Measurements from ENCODE around the gene PNMT. TPM values are rescaled to one million over a fixed set of nuclear protein-coding genes. Genes with fewer than 3 reads are reported as not detected.

Gene PNMT
- total RNA-seq, 2 experiments from 2014 or later = not detected

DNA sequence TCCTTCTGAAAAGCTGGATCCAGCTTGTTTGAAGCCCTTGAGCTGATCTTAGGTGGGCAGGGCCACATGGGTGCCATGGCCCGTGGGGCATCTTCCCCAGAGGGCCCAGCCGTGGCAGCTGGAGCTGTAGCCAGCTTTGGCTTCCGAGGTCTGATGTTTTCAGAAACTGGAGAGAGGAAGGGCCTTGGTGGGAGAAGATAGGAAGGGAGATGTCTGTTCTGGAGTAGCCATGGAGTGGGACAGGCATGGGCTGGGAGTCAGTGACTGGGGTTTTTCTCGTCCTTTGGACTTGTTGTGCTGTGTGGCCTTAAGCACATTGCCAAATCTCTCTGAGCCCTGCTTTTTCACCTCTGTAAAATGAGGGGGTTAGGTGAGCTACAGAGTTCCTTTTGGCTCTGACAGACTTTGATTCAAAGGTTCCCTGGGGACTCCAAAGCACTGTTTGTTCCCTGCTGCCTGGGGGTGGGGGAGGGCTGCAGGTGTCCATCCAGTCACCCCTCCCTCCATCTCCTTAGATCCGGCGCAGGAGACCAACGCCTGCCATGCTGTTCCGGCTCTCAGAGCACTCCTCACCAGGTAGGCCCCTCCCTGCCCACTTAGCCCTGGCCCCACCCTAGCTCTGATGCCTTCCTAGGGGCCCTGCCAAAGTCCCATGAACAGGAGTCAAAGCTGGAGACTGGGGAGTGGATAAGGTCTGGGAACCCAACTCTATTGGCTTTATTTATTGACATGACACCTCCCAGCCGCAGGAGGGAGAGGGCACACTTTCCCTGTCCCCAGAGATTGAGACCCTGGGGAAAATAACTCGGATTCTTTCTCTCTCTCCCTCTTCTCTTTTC, 39.4 kb upstream of the PNMT start:
- H3K4me1 Mint-ChIP-seq = peaks cover 7% of the 10 kb centered on the region
- no peak for DNase-seq
- no peak overlapping the region for H3K27ac Mint-ChIP-seq
- H3K9me3 Mint-ChIP-seq = no peaks in the 10 kb centered on the region
- no peak overlapping the region for H3K4me3 Mint-ChIP-seq
- H3K27me3 Mint-ChIP-seq = peaks cover 42% of the 10 kb centered on the region
- no peaks in the 10 kb centered on the region for H3K36me3 Mint-ChIP-seq

DNA sequence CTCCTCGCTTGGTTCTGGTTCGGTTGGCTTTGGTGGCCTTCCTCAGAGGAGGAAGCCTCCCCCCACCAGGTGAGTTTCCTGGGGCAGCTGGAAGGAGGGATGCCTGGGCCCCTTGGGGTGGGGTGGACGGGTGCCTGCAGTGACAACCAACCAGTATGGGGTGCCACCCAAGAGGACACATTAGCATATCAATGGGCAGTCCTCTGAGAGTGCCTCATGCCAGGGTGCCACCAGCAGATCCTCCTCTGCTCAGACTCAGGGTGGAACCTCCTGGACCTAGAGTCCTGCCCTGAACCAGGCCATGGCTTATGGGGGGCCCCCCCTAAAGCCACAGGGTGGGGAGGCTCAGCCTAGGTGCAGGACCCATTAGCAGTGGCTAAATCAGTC, 38.8 kb upstream of the PNMT start:
- Mint-ChIP-seq H3K36me3 (no peaks in the 10 kb centered on the region), H3K4me1 (peaks cover 7% of the 10 kb centered on the region), H3K4me3 (no peak overlapping the region), H3K9me3 (no peaks in the 10 kb centered on the region), H3K27ac (no peak overlapping the region), H3K27me3 (peaks cover 38% of the 10 kb centered on the region)
- no peak for DNase-seq

DNA sequence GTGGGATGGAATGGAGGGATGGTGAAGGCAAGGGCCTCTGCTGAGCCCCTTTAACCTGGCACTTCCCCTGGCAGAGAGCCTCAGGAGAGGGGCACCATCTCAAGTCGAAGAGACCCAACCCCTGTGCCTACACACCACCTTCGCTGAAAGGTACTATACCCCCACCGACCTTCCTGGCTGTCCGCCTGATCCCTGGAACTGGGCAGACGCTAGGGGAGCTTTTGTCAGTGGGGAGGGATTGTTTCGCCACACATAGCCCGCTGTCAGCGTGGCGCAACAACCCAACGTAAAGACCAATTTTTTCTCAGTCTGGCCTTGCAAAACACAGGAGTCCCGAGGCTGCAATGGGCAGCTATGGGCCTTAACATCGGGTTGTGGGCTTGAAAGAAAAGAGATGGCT, 38.4 kb upstream of the PNMT start:
- no peak overlapping the region for H3K4me3 Mint-ChIP-seq
- no peak for DNase-seq
- peaks cover 34% of the 10 kb centered on the region for H3K27me3 Mint-ChIP-seq
- no peaks in the 10 kb centered on the region for H3K9me3 Mint-ChIP-seq
- H3K4me1 Mint-ChIP-seq = peaks cover 7% of the 10 kb centered on the region
- no peaks in the 10 kb centered on the region for H3K36me3 Mint-ChIP-seq
- no peak overlapping the region for H3K27ac Mint-ChIP-seq

DNA sequence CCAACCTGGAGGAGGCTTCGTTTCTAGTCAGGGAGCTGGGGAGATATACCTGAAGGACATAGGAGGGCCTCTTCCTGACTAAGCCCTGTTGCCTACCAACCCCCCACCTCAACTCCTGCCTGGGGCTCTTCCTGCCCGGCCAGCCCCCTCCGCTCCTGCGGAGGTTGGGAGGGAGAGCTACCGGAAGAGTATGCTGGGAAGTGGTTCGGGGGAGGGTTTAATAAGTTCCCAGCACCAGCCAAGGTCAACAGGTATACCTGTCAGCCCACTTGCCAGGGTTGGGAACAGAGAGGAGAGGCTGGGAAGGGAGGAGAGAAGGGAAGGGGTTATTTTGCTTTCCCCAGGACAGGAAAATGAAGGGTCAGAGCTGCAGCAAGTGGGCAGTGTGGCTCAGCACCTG, 36.9 kb upstream of the PNMT start:
- Mint-ChIP-seq H3K36me3 (no peaks in the 10 kb centered on the region), H3K27ac (no peak overlapping the region), H3K4me3 (no peak overlapping the region), H3K9me3 (no peaks in the 10 kb centered on the region), H3K27me3 (peaks cover 19% of the 10 kb centered on the region), H3K4me1 (peaks cover 5% of the 10 kb centered on the region)
- no peak for DNase-seq

DNA sequence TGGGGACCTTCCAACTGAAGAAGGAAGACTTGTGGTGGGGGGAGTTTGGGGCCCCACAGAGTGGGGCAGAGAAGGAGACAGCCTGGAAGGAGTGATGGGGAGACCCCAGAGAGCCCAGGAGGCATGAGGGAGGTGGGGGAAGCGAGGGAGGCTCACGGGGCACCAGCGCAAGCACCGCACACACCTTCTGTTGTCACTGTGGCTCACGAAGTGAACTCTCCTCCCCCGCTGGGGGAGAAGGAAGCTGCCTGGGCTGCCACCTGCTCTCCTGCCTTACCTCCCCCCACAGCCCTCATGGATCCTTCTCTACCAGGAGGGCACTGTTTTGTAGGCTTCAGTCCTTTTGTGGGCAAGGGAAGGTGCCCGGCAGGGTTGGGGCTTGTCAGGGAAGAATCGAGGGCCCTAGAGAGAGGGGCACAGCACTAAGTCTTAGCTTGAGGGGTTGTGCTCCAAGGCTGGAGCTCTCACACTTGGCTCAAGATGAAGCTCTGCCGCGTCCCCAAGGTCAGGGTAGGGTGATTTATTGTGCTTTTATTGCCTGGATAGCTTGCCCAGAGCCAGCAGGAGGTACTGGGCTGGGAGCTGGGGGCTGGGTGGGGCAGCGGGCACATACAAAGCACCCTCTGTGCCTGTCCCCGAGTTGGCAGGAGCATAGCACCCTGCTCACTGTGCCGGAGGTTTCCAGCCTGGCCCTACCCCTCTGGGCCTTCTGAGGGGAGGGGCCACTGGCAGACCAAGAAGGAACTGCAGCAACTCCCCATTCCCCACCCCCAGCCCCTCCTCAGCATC, 35.9 kb upstream of the PNMT start:
- Mint-ChIP-seq H3K27me3 (peaks cover 13% of the 10 kb centered on the region), H3K4me3 (no peak overlapping the region), H3K4me1 (peaks cover 4% of the 10 kb centered on the region), H3K27ac (no peak overlapping the region), H3K9me3 (no peaks in the 10 kb centered on the region), H3K36me3 (no peaks in the 10 kb centered on the region)
- DNase-seq = no peak

DNA sequence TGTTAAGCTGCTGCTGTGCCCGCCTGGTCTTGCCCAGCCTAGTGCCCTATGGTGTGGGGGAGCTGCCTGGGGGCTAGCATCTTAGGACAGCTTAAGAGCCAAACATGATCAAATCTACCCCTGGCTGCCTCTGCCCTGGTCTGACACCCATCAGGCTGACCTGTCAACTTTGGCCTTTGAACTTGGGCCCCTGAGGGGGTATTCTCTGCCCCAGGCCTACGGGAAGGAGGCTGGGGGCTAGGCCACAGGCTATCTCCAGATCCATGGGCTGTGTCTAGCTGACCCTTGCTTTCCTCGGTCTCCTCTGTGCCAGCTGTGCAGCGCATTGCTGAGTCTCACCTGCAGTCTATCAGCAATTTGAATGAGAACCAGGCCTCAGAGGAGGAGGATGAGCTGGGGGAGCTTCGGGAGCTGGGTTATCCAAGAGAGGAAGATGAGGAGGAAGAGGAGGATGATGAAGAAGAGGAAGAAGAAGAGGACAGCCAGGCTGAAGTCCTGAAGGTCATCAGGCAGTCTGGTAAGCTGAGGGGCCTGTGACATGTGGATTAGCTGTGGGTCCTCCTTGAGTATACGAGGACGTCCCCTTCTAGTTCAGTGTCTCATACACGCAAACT, 34.6 kb upstream of the PNMT start:
- H3K4me1 Mint-ChIP-seq = peaks cover 15% of the 10 kb centered on the region
- no peak overlapping the region for H3K27ac Mint-ChIP-seq
- peaks cover 3% of the 10 kb centered on the region for H3K36me3 Mint-ChIP-seq
- peaks cover 2% of the 10 kb centered on the region for H3K27me3 Mint-ChIP-seq
- no peak for DNase-seq
- H3K4me3 Mint-ChIP-seq = no peak overlapping the region
- H3K9me3 Mint-ChIP-seq = no peaks in the 10 kb centered on the region

DNA sequence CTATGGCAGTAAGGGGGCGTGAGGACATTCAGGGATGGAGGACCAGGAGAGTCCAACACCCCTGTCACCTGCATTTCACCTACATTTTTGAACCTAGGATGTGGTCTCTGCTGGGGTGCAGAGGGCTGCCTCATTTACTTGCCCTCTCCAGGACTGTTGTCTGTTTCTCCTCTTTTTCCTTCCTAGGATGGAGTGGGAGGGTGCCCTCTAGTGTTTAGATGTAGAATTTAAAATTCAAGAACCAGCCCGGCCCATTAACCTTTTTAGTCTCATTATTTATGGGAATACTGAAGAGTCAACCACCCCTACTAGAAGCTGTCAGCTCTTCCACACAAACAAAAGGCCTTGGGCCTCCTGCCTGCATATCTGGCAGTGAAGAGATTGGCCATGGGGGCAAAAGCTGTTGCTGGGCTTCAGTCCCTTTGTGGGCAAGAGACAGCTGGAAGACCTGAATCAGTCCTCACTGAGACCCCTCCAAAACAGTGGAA, 33.8 kb upstream of the PNMT start:
- H3K36me3 Mint-ChIP-seq = peaks cover 4% of the 10 kb centered on the region
- H3K4me3 Mint-ChIP-seq = no peak overlapping the region
- no peak for DNase-seq
- no peak overlapping the region for H3K27ac Mint-ChIP-seq
- no peaks in the 10 kb centered on the region for H3K9me3 Mint-ChIP-seq
- H3K27me3 Mint-ChIP-seq = no peaks in the 10 kb centered on the region
- H3K4me1 Mint-ChIP-seq = peaks cover 20% of the 10 kb centered on the region

DNA sequence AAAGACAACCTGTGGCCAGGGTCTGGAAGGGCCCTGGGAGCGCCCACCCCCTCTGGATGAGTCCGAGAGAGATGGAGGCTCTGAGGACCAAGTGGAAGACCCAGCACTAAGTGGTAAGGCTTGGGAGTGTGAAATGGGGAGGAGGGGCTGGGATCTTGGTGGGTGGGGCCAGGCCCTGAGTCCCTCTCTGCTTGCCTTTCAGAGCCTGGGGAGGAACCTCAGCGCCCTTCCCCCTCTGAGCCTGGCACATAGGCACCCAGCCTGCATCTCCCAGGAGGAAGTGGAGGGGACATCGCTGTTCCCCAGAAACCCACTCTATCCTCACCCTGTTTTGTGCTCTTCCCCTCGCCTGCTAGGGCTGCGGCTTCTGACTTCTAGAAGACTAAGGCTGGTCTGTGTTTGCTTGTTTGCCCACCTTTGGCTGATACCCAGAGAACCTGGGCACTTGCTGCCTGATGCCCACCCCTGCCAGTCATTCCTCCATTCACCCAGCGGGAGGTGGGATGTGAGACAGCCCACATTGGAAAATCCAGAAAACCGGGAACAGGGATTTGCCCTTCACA, 32.6 kb upstream of the PNMT start:
- Mint-ChIP-seq H3K4me3 (no peak overlapping the region), H3K27ac (no peak overlapping the region), H3K36me3 (peaks cover 5% of the 10 kb centered on the region), H3K9me3 (no peaks in the 10 kb centered on the region), H3K27me3 (no peaks in the 10 kb centered on the region), H3K4me1 (peaks cover 29% of the 10 kb centered on the region)
- DNase-seq = no peak

DNA sequence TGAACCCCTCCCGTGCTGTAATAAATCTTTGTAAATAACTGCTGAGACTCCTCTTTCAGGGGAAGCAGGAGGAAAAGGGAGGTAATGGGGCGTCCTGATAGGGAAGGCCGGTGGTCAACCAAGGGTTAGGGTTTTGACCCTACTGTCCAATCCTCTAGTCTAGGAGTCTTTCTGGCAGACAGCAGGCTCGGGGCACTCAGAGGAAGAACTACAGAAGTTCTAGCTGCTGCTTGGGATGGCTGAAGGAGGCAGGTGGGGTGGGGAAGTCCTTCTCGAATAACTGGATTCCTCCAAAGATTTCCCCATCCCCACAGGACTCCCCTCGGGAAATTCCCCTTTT, 31.7 kb upstream of the PNMT start:
- Mint-ChIP-seq H3K9me3 (no peaks in the 10 kb centered on the region), H3K4me1 (peaks cover 36% of the 10 kb centered on the region), H3K27ac (peak overlapping the region; percentile 82), H3K27me3 (no peaks in the 10 kb centered on the region), H3K36me3 (peaks cover 5% of the 10 kb centered on the region), H3K4me3 (peak overlapping the region; percentile 93)
- DNase-seq = no peak

DNA sequence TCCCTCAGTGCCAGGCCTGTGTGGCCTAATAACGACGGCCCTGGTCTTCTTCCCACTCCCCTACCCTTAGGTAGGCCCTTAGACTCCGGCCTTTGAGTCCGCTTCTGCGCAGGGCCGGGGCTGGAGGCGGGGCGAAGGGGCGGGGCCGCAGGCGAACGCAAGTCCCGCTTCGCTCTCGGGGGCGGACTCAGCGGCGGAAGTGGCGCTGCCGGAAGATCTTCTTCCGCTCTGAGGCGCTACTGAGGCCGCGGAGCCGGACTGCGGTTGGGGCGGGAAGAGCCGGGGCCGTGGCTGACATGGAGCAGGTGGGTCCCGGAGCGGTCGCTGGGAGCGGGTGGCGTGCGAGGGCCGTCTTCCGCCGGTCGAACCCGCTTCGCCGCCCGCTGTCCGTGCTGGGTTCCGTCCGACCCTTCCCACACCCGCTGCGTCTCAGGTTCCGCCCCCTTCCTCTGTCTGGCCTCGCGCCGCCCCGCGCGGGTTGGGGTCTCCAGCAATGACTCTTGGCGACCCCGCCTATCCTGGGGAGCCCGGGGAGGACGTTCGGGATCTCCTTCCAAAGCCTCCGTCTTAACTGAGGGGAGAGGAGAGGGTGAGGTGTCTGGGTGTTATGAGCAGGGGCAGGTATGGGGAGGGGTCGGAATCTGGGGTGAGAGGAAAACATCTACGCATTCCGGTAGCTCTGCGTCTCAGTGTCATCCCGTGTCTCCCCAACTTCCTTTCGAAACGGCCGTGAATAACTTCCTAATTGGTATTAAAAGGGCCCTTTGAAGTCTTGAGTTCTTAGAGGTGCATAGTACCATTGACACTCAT, 31.1 kb upstream of the PNMT start, which contains the start of gene STARD3:
Gene STARD3 (plus strand): TSS at position 218 of the 810 bp plus-strand sequence. CDS start 16,388 bp downstream, outside the sequence.
- H3K27me3 Mint-ChIP-seq = no peaks in the 10 kb centered on the region
- peaks cover 41% of the 10 kb centered on the region for H3K4me1 Mint-ChIP-seq
- peak; percentile 92 for DNase-seq
- H3K9me3 Mint-ChIP-seq = no peaks in the 10 kb centered on the region
- H3K4me3 Mint-ChIP-seq = peak within 1 kb of the TSS; percentile 93
- H3K27ac Mint-ChIP-seq = peak within 1 kb of the TSS; percentile 82
- peaks cover 5% of the 10 kb centered on the region for H3K36me3 Mint-ChIP-seq

DNA sequence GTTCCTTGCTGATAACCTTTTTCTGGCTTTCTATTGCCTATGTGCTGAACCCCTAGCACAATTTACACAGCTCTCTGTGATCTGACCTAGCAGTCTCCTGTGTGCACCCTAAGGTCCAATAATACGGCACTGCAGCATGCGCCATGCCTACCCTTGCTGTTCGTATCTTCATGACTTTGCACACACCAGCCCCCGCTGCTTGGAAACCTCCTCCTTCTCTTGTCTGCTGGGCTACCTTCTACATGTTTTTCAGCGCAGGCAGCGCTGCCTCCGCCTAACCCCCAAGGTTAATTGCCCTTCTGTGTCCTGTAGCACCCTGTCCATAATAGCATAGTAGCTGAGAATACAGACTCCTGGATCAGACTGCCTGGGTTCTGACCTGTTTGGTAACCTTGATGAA, 29.9 kb upstream of the PNMT start:
- peak overlapping the region; percentile 93 for H3K4me3 Mint-ChIP-seq
- no peaks in the 10 kb centered on the region for H3K27me3 Mint-ChIP-seq
- peaks cover 51% of the 10 kb centered on the region for H3K4me1 Mint-ChIP-seq
- H3K27ac Mint-ChIP-seq = peak overlapping the region; percentile 82
- H3K9me3 Mint-ChIP-seq = no peaks in the 10 kb centered on the region
- peaks cover 5% of the 10 kb centered on the region for H3K36me3 Mint-ChIP-seq
- DNase-seq = no peak

DNA sequence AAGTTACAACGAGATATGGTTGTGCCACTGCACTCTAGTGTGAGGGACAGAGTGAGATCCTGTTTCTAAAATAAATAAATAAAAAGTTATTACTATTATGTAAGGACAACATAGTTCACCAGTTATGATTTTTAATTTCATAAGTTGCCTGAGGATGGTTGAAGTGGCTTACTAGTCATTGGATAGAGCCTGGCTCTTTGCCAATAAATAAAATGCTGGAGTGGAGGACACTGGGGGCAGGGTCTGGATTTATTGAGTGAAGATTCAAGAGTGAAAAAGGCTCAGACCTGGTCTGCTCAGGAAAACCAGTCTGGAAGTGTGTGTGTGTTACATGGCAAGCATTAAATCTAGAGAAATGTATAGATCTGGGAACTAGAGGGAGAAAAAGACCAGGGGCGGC, 29.2 kb upstream of the PNMT start:
- no peak overlapping the region for H3K4me3 Mint-ChIP-seq

DNA sequence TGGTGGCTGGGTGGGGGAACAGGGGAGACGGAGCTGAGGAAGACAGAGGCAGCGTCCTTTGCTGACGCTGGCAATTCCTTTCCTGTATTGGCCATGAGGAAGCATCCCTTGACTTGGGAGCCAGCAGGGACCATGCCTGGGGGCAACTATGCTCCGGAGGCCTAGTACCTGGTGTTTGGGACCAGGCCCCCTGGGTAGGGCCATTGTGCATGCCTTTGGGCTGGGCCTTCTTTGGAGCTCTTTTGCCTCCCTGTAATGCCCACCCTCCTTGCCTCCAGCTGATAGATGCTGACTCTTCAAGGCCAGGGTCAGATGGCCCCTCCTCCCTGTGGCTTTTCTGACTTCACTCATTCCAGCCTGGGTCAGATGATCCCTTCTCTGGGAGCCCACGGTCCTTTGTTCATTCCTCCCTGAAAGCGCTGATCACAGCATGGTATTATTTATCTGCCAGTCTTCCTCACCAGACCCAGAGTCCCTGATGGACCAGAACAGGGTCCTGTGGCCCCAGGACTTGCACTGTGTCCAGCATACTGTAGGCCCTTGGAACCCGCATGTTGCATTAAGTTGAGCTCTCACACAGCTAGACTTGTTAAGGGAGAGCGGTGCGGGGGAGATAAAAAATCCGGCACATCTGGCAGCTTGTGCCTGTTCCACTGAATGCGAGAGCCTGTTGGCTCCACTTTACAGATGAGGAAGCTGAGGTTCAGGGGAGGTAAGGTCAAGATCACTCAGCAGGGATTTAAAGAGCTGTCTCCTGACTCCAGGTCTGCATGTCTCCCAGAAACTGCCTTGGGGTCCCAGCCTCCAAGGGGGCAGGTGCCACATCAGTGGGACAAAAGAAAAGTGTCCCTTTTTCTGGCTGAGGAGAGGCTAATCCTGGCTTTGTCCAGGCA, 28.4 kb upstream of the PNMT start:
- DNase-seq = no peak
- H3K27me3 Mint-ChIP-seq = no peaks in the 10 kb centered on the region
- H3K4me3 Mint-ChIP-seq = no peak overlapping the region
- H3K9me3 Mint-ChIP-seq = no peaks in the 10 kb centered on the region
- peaks cover 61% of the 10 kb centered on the region for H3K4me1 Mint-ChIP-seq
- H3K36me3 Mint-ChIP-seq = peaks cover 5% of the 10 kb centered on the region
- H3K27ac Mint-ChIP-seq = no peak overlapping the region

More for the DNA sequence above, 29.2 kb upstream of the PNMT start:
- no peak for DNase-seq
- Mint-ChIP-seq H3K27ac (no peak overlapping the region), H3K9me3 (no peaks in the 10 kb centered on the region), H3K4me1 (peaks cover 57% of the 10 kb centered on the region), H3K27me3 (no peaks in the 10 kb centered on the region), H3K36me3 (peaks cover 5% of the 10 kb centered on the region)

Data from activated naive CD8-positive, alpha-beta T cell treated with anti-CD3 and anti-CD28 coated beads for 36 hours (primary cell).